GM23248 (cell line): ENCODE data around the gene RGL4.

Experiments
- EZH2 ChIP-seq: fragments of 200-600 bp; sonication (generic); IDR thresholded peaks from 2 replicates; pipeline ENCODE4 v1.6.1; 2018; ENCODE audit warnings: antibody characterized with exemption, mild to moderate bottlenecking; ENCODE audit not compliant: insufficient read depth, poor library complexity, severe bottlenecking
- EZH2phosphoT487 ChIP-seq: fragments of 200-600 bp; sonication (generic); IDR thresholded peaks from 2 replicates; pipeline ENCODE4 v1.6.1; 2018; ENCODE audit warnings: antibody characterized with exemption, moderate library complexity, mild to moderate bottlenecking, low read depth; ENCODE audit not compliant: insufficient read depth

- TF ChIP-seq EZH2 (no peak), EZH2phosphoT487 (no peak)
These were observed 30.0 kb downstream of the RGL4 start for GRCh38 chr22:23720855-23721254.
